Activated gamma-delta T cell treated with Interleukin-2 at 50 U/mL for 16 hours (primary cell): ENCODE data around the gene SLC40A1.
"Not testable (repeated sequence)": the region's sequence is repeated elsewhere in the genome, so short reads cannot be mapped to it uniquely, and the experiment has no call there.

Experiments
- DNase-seq: peaks from one replicate; pipeline ENCODE4 v3.0.0-alpha.2; 2020

The SLC40A1 gene

DNA sequence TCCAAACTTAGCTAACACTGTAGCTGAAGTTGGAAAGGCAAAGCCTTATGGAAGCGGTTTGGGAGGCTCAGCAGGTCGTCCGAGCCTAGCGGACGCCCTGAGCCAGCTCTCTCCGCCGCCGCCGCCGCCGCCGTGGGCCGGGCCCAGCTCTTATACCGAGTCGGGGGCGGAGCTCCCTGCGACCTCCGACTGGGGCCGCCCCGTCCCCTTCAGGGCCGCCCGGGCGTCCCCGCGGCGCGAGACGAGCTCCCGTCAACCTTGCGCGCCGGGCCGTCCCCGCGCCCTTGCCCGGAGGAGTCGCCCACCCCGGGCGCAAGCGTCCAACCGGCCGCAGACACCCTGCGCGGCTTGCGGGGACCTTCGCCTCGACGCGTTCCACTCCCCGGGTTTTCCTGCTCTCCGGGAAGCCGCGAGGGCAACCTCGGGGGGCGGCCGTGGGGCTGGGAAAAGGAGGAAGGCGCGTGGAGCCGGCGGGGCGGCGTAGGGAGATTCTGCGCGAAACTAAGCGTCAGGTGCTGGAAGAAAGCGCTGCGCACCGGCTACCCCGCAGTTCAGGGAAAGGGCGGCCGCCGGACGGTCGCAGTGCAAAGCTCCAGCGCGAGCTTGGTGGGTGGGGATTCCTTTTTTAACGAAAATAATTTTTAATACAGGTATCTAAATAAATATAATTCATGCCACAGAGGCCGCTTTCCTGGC, at the start of gene SLC40A1:
SLC40A1 (minus strand) TSS at position 129 of the 696 bp plus-strand sequence. CDS start 326 bp downstream, outside the sequence.
- DNase-seq = peak; percentile 53

GRCh38 chr2:189629531-189630453, 49.2 kb upstream of the SLC40A1 start:
- DNase-seq = no peak

GRCh38 chr2:189628817-189629530, 48.4 kb upstream of the SLC40A1 start:
- DNase-seq = no peak

GRCh38 chr2:189627789-189628188, 47.2 kb upstream of the SLC40A1 start:
- DNase-seq = no peak

- no peak for DNase-seq
These were observed 45.0 kb upstream of the SLC40A1 start for GRCh38 chr2:189625636-189626035.

DNA sequence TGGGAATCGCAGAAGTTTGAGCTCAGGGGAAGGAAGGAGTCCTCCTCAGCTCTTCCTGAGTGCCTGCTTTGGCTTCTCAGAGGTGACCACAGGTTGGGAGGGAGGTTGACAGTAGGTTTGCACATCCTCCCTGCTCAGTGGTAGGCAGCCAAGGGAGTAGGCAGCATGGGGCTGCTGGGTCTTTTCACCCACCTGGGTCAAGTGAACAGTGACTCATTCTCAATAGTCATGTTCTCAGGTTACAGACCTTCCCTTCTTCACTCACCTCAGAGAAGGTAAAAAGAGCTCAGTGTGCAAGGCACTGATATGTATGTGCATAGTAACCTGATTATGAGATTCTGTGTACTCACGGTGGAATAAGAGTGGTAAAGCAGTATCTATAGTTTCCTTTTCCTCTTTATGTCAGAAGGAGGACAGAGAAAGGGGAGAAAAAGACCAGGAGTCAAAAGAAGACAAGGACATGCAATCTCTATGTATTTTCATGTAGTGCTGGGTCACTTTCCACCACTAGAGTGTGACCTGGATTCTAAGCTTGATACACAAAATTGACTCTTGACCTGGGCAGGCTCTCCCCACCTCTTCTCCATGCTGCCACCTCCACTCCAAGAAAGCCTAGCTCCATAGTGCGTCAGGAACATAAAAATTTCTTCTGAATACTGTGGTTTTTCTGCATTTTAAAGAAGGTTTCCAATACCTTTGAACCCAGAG, 44.2 kb upstream of the SLC40A1 start:
- DNase-seq = no peak

DNA sequence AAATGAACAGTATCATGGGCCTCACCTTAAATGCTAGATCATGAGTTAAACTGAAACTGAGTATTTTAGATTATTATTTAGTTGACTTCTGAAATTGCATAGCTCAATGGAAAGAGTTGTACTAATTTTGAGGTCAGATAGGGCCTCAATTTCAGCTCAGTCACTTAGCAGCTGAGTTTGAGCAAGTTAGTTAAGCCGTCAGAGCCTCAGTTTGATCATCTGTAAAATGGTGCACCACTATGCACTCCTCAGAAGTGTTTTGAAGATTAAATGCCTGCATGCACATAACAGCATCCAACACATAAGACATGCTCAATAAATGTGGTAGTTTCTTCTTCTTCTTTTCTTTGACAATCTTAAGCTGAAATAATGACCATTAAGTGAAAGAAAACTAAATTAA, 42.5 kb upstream of the SLC40A1 start:
- no peak for DNase-seq

DNA sequence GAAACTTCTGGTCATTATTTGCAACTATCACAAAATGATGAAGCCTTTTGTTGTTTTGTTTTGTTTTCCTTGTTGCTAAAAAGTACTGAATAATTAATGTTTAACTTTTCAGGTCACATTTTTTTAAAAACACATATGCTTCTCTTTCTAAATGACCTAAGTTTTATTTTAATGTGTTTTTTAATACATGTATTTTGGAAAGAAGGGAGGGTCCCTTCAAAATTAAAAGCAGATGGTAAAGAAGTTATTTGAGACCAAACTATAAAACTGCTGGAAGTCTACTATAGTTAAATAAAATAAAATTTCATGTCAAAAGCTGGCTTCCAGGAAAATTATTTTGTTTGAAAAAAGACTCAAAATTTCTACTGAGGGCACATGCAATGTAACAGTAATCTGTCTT, 41.2 kb upstream of the SLC40A1 start:
- DNase-seq = no peak

DNA sequence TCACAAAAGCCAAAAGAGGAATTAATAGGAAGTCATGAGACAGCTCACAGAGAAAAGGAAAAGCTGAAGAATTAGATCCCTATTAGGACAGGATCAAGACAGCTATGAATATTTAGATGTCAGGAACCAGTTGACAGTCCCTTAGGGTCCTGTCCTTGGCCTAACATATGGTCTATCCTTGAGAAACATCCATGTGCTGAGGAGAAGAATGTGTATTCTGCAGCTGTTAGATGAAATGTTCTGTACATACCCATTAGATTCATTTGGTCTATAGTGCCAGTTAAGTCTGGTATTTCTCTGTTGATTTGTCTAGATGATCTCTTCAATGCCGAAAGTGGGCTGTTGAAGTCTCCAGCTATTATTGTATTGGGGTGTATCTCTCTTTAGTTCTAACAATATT, 37.6 kb upstream of the SLC40A1 start:
- no peak for DNase-seq

GRCh38 chr2:189614585-189614984, 34.0 kb upstream of the SLC40A1 start:
- no peak for DNase-seq

DNA sequence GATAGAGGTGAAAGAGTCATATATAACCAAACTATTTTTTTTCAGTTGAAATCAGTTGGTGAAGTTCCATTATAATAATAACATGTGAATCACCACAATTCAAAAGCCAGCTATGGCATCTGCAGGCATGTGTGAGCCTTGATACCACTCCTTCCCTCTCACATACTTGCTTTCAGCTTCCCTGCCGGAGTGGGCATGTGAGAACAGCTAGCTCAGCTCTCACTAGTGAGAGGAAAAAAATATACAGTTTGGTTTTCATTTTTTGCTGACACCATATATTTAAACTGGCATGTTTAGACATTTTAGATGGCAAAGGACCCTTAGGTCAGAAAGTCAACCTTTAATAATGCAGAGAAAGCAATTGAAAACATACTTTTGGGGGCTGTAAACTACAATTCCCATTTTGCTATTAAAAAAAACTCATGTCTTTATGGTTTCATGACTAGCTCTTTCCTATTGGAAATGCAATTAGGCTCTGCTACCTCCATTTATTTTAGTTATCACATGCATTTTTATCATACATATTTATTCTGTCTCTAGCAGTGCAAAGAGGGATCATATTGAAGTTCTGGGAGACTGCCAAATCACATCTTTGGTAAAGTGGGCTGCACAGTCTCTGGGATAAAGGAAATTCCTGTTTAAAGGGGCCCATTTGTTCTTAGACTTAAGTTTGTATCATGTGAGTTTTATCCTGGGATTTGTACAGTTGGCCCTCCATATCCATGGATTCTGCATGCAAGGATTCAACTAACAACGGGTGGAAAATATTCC, 33.2 kb upstream of the SLC40A1 start:
- DNase-seq = no peak

GRCh38 chr2:189613077-189613636, 32.6 kb upstream of the SLC40A1 start:
- no peak for DNase-seq

DNA sequence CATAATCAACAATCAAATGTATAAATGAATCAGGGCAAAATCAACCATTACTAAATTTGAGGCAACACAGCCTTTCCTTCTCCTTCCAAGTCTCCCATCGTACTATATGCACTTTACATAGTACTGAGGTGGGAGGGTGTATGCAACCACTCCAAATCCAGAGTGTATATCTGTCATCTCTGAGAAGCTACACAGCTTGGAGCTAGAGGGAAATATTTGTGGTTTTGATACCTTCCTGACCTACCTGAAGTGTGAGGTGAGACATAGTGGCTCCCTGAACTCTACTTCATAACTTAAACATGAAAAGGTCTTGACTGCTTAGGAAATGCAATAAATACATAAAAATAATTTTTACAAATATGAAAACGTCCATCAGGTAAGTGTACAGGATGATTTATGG, 30.1 kb upstream of the SLC40A1 start:
- no peak for DNase-seq

DNA sequence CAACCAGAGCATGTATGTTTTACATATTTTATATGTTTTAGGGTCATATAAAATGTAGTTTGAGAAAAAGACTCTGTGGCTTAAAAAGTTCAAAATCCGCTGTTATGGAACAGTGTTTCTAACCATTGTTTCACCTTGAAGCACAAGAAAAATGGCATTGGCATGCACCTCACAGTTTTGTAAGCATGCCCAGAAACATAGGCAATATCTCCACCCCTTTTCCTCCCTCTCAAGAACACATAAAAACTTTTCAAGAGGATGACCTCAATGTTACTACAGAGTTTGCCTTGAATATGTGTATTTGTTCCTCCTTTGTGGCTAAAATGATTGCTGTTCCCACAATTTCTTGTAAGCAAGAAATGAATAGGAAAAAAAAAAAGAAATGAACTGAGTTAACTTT, 29.3 kb upstream of the SLC40A1 start:
- no peak for DNase-seq

DNA sequence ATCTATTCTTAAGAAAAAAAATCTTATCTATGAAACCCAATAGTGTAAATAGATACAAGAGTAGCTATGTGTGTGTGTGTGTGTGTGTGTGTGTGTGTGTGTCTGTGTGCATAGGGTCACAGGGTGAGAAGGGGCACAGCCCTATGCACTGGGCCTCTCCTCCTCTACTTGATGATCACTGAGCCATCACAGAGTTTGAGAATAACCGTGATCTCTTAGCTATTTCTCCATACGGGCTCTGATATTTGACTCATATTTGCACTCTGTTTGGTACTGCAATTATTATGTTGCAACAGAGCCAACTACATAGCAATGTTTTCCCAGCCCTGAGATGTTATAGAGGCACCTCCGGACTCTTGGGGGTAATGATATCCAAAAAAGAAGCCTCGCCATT, 28.8 kb upstream of the SLC40A1 start:
- no peak for DNase-seq

DNA sequence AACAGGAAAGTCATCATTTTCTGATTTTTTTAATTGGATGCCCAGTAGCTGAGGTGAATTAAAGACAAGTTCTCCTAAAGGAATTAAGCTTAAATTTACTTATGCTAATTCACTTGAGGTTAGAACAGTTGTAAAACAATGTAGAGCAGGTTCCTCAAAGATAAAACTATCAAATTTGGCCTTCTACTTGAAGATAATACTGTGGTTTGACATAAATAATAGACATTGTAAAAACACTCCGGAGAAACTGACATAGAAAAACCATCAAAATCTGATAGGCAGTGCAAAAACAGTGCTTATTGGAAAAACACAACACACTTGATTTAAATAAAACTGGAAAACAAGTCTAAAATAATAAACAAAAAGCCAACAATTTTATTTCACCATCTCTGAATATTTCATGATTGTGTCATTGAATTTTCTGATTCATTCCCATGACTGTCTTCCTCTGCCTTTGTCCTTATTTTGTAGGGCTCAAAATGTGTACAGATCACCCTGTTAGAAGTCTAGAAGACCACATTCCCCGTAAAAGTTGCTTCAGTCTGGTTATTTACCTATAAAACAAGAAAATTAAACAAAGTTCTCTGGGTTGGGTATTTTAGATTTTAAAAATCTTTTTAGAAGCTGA, 28.3 kb upstream of the SLC40A1 start:
- DNase-seq = no peak

DNA sequence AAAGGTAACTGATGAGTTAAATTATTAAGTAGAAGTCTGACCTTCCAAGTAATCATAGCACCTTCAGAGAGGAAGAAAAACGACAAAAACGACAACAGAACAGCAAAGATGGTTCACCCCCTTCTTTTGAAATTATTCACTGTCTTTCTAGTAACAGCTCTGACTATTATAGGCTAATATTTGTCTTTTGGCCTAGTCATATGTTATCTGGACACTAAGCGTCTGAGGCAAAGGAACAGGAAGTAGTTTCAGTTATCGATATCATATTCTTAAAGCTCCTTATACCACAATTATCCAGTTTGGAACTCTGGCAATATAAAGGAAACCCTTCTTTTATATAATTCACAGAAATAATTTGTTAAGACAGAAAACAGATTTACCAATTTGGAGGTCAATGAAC, 27.6 kb upstream of the SLC40A1 start:
- DNase-seq = no peak

GRCh38 chr2:189602233-189602632, 21.6 kb upstream of the SLC40A1 start:
- no peak for DNase-seq

GRCh38 chr2:189601652-189602051, 21.1 kb upstream of the SLC40A1 start:
- DNase-seq = not testable (repeated sequence)

DNA sequence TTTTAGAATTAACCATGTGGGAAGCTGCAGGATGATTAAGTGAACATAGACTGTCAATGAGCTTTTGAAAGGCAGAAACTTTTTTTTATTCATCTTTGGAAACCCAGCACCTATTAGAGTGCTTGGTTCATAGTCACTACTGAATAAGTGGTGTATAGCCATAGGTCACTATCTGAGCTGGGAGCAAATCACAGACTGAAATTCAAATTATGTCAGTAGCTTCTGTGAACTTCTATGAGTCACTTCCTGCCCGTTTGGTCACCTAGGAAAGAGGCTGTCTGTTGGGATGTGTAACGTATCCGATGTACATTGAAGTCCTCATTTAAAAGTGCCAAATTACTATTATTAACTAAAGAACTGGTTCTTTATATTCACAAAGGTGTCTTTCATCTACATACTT, 20.5 kb upstream of the SLC40A1 start:
- DNase-seq = no peak

- DNase-seq = no peak
These were observed 18.7 kb upstream of the SLC40A1 start for GRCh38 chr2:189599245-189599644.
